CD4-positive, alpha-beta T cell (primary cell): Measurements from ENCODE around the gene AP3B1. TPM values are rescaled to one million over a fixed set of nuclear protein-coding genes. Genes with fewer than 3 reads are reported as not detected.

Experiments used
- ATAC-seq: fragments of 200-7000 bp; cut with Tn5 transposase; one replicate; pipeline ENCODE4 v1.10.0; 2022; ENCODE audit warnings: mild to moderate bottlenecking; ENCODE audit not compliant: poor library complexity
- CTCF ChIA-PET: fragments of 350-600 bp; sonication (Branson Sonifier 250); formaldehyde crosslinking; loops from one replicate; lab custom pipeline; 2021; ENCODE audit warnings: antibody characterized with exemption, inconsistent platforms; lab: Charles Lee
- POLR2A ChIA-PET: fragments of 350-600 bp; sonication (Branson Sonifier 250); formaldehyde crosslinking; loops from one replicate; lab custom pipeline; 2021; ENCODE audit warnings: antibody characterized with exemption, inconsistent platforms; lab: Charles Lee
- DNase-seq, 14 experiments: peaks; one replicate each; pipeline ENCODE4 v3.0.0-alpha.2; 2013 to 2020; ENCODE audit warnings: mixed read lengths in 2 of 14
- H3K27ac ChIP-seq, 2 donors: one replicate each; pipeline versions ENCODE4 v1.5.1 to v1.7.0; 2013; ENCODE audit warnings: low read length in 2 of 2, low read depth in 1 of 2, mild to moderate bottlenecking in 1 of 2
- H3K27me3 ChIP-seq, 2 experiments: 1 replicate in 1 of 2; 2 replicates in 1 of 2; pipeline versions ENCODE4 v1.6.1 to v1.7.0; 2013; ENCODE audit warnings: low read length in 2 of 2, control low read depth in 1 of 2, mild to moderate bottlenecking in 1 of 2, moderate library complexity in 1 of 2; ENCODE audit not compliant: insufficient read depth in 2 of 2, control insufficient read depth in 1 of 2
- H3K36me3 ChIP-seq: one replicate; pipeline ENCODE4 v1.6.1; 2013; ENCODE audit warnings: low read length, control low read depth; ENCODE audit not compliant: insufficient read depth
- H3K4me1 ChIP-seq: one replicate; pipeline ENCODE4 v1.6.1; 2013; ENCODE audit warnings: low read length, control low read depth; ENCODE audit not compliant: insufficient read depth
- H3K4me3 ChIP-seq: one replicate; pipeline ENCODE4 v1.5.1; 2013; ENCODE audit warnings: mild to moderate bottlenecking, low read length, moderate library complexity
- H3K9me3 ChIP-seq, 2 experiments: 1 replicate in 1 of 2; 2 replicates in 1 of 2; pipeline versions ENCODE4 v1.6.1 to v1.7.0; 2013; ENCODE audit warnings: low read length in 2 of 2, mild to moderate bottlenecking in 2 of 2, control low read depth in 1 of 2, moderate library complexity in 1 of 2; ENCODE audit not compliant: control insufficient read depth in 1 of 2, insufficient read depth in 1 of 2
- H3K27ac Mint-ChIP-seq: one replicate; pipeline ENCODE4 v1.8.0; 2020; ENCODE audit warnings: mixed read lengths
- H3K27me3 Mint-ChIP-seq: one replicate; pipeline ENCODE4 v1.8.0; 2021; ENCODE audit warnings: mixed read lengths
- H3K36me3 Mint-ChIP-seq: one replicate; pipeline ENCODE4 v1.8.0; 2021; ENCODE audit warnings: low read depth, mixed read lengths
- H3K4me1 Mint-ChIP-seq: one replicate; pipeline ENCODE4 v1.8.0; 2021; ENCODE audit warnings: low read depth, mixed read lengths
- H3K4me3 Mint-ChIP-seq: one replicate; pipeline ENCODE4 v1.8.0; 2020; ENCODE audit warnings: mild to moderate bottlenecking, mixed read lengths
- H3K9me3 Mint-ChIP-seq: one replicate; pipeline ENCODE4 v1.8.0; 2020; ENCODE audit warnings: mixed read lengths
- intact Hi-C, 2 experiments: fragments of 100-400 bp; cut with DNase I in 1 of 2; cut with micrococcal nuclease in 1 of 2; formaldehyde crosslinking; loops; one replicate each; pipeline versions ENCODE4 v1.15.1 to v1.9.0; 2023 to 2025; cut with DNase I, micrococcal nuclease
- total RNA-seq, 174 experiments: library from RNA in 2 of 174; stranded (reverse) in 2 of 174; gene quantifications; one replicate each; pipeline ENCODE4 v1.2.3 and lab custom pipeline; 2021 to 2026
- TF ChIP-seq, protein P1 (sequence below): fragments of 200-600 bp; IDR thresholded peaks from one replicate; pipeline ENCODE4 v1.8.0; 2022; ENCODE audit warnings: antibody characterized with exemption, mild to moderate bottlenecking

The AP3B1 gene
- total RNA-seq, 2 experiments from 2014 or later, result 24.5 to 24.6 TPM

DNA sequence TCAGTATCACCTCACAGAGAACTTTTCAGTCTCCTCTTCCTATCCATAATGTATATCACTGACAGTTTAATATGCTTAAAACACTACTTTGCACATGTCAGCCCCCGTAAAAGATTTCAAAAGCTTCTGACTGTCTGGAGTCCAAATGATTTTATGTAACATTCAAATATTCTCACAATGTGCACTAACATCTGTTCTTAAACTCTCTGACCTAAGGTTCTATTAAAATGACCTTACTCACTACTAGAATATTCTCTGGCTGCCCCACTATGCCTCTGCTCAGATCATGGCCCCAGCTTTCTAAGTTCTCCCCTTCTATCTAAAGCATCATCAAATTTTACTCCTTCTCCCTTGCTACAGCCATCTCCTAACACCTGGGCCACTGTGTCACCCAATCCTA is 52.5 kb downstream of the AP3B1 start:
- H3K36me3 ChIP-seq, result peaks cover 8% of the 10 kb centered on the region
- ChIA-PET CTCF (no interaction called here), POLR2A (no interaction called here)
- no peaks in the 10 kb centered on the region for H3K9me3 Mint-ChIP-seq
- H3K4me1 Mint-ChIP-seq, result peaks cover 18% of the 10 kb centered on the region
- no peak overlapping the region for H3K27ac ChIP-seq
- H3K27ac Mint-ChIP-seq, result no peak overlapping the region
- intact Hi-C loops, result no loop called here
- no peaks in the 10 kb centered on the region for H3K27me3 Mint-ChIP-seq
- no peaks in the 10 kb centered on the region for H3K9me3 ChIP-seq
- no peaks in the 10 kb centered on the region for H3K4me1 ChIP-seq
- H3K36me3 Mint-ChIP-seq, result peaks cover 30% of the 10 kb centered on the region
- TF ChIP-seq, protein P1, sequence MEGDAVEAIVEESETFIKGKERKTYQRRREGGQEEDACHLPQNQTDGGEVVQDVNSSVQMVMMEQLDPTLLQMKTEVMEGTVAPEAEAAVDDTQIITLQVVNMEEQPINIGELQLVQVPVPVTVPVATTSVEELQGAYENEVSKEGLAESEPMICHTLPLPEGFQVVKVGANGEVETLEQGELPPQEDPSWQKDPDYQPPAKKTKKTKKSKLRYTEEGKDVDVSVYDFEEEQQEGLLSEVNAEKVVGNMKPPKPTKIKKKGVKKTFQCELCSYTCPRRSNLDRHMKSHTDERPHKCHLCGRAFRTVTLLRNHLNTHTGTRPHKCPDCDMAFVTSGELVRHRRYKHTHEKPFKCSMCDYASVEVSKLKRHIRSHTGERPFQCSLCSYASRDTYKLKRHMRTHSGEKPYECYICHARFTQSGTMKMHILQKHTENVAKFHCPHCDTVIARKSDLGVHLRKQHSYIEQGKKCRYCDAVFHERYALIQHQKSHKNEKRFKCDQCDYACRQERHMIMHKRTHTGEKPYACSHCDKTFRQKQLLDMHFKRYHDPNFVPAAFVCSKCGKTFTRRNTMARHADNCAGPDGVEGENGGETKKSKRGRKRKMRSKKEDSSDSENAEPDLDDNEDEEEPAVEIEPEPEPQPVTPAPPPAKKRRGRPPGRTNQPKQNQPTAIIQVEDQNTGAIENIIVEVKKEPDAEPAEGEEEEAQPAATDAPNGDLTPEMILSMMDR, result no peak
- H3K4me3 ChIP-seq, result no peak overlapping the region
- no peaks in the 10 kb centered on the region for H3K27me3 ChIP-seq
- ATAC-seq (no peak), DNase-seq (no peak)
- H3K4me3 Mint-ChIP-seq, result no peak overlapping the region

DNA sequence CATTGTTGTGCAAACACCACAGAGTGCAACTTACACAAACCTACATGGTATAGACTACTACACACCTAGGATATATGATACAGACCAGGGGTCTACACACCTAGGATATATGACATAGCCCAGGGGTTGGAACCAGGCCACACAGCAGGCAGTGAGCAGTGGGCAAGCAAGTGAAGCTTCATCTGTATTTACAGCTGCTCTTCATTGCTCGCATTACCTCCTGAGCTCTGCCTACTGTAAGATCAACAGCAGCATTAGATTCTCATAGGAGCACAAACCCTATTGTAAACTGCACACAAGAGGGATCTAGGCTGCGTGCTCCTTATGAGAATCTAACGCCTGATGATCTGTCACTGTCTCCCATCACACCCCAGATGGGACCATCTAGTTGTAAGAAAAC is 56.6 kb downstream of the AP3B1 start:
- H3K4me1 ChIP-seq, result no peaks in the 10 kb centered on the region
- no peaks in the 10 kb centered on the region for H3K27me3 Mint-ChIP-seq
- no peak overlapping the region for H3K4me3 ChIP-seq
- no peak overlapping the region for H3K27ac Mint-ChIP-seq
- ChIA-PET CTCF (no interaction called here), POLR2A (interaction anchor here (0.5 kb wide), 1 partner anchor 12 kb away, joined by 5 read pairs; no protein-coding TSS in a partner anchor)
- peaks cover 8% of the 10 kb centered on the region for H3K36me3 ChIP-seq
- peaks cover 30% of the 10 kb centered on the region for H3K36me3 Mint-ChIP-seq
- TF ChIP-seq, protein P1, result no peak
- peaks cover 18% of the 10 kb centered on the region for H3K4me1 Mint-ChIP-seq
- H3K27ac ChIP-seq, result no peak overlapping the region
- ATAC-seq, result no peak
- H3K27me3 ChIP-seq, result no peaks in the 10 kb centered on the region
- no peak for DNase-seq
- intact Hi-C loops, result no loop called here
- no peaks in the 10 kb centered on the region for H3K9me3 Mint-ChIP-seq
- H3K4me3 Mint-ChIP-seq, result no peak overlapping the region
- no peaks in the 10 kb centered on the region for H3K9me3 ChIP-seq

GRCh38 chr5:78236046-78236445 is 58.5 kb downstream of the AP3B1 start:
- ChIA-PET CTCF (no interaction called here), POLR2A (interaction anchor here (1.5 kb wide), 1 partner anchor 18 kb away, joined by 3 read pairs; no protein-coding TSS in a partner anchor)
- no peak for DNase-seq
- no peak overlapping the region for H3K4me3 Mint-ChIP-seq
- peaks cover 18% of the 10 kb centered on the region for H3K4me1 Mint-ChIP-seq
- H3K9me3 Mint-ChIP-seq, result no peaks in the 10 kb centered on the region
- H3K27me3 ChIP-seq, result no peaks in the 10 kb centered on the region
- TF ChIP-seq, protein P1, result no peak
- peaks cover 8% of the 10 kb centered on the region for H3K36me3 ChIP-seq
- no peak overlapping the region for H3K4me3 ChIP-seq
- H3K36me3 Mint-ChIP-seq, result peaks cover 27% of the 10 kb centered on the region
- no peak overlapping the region for H3K27ac ChIP-seq
- H3K4me1 ChIP-seq, result no peaks in the 10 kb centered on the region
- H3K9me3 ChIP-seq, result no peaks in the 10 kb centered on the region
- ATAC-seq, result no peak
- intact Hi-C loops, result no loop called here
- no peaks in the 10 kb centered on the region for H3K27me3 Mint-ChIP-seq
- no peak overlapping the region for H3K27ac Mint-ChIP-seq
